ENCODE results near the gene PRDM11.

DNA sequence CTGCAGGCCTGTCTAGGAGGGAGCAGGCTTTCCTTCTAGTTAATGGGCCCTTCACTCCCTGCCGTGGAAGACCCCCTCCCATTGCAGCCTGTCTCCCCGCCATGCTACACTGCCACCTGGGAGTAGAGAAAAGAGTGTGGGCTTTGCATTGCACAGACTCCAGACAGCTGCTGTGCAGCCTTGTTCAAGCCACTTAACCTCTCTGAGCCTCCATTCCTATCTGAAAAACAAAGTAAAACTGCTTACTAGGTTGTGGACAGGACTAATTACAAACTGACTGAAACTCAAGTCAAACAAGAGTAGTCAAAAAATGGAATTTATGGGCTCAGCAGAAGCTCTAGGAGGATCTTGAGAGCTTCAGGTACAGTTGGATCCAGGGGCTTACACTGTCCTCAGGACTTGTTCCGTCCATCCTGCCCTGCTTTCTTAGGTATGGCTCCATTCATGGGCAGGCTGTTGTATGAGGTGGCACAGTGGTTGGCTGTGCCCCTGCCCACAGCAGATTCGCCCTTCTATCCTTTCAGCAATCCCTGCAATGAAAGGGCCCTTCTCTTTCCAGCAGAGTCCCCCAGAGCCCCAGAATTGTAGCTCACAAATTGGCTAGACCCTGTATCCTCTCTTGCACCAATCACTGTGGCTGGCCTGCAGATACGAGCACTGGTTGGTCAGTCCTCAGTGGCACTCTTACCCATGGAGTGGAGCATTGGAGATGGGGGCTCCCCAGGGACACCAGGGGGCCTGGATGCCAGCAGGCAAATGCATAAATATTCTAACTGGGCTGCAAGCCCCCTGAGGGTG lies 19.6 kb downstream of the PRDM11 start:
- TF ChIP-seq, protein P1, sequence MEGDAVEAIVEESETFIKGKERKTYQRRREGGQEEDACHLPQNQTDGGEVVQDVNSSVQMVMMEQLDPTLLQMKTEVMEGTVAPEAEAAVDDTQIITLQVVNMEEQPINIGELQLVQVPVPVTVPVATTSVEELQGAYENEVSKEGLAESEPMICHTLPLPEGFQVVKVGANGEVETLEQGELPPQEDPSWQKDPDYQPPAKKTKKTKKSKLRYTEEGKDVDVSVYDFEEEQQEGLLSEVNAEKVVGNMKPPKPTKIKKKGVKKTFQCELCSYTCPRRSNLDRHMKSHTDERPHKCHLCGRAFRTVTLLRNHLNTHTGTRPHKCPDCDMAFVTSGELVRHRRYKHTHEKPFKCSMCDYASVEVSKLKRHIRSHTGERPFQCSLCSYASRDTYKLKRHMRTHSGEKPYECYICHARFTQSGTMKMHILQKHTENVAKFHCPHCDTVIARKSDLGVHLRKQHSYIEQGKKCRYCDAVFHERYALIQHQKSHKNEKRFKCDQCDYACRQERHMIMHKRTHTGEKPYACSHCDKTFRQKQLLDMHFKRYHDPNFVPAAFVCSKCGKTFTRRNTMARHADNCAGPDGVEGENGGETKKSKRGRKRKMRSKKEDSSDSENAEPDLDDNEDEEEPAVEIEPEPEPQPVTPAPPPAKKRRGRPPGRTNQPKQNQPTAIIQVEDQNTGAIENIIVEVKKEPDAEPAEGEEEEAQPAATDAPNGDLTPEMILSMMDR (IDR thresholded peaks at IDR 0.05), result no peak
- TF ChIP-seq MLX (CRISPR knock-in tag; IDR thresholded peaks at IDR 0.05), result no peak
- TF ChIP-seq RORB (CRISPR knock-in tag; IDR thresholded peaks at IDR 0.05), result no peak
- no peak for TF ChIP-seq ESRRA (CRISPR knock-in tag; IDR thresholded peaks at IDR 0.05; ENCODE audit: borderline replicate concordance)
- TF ChIP-seq, protein P2, sequence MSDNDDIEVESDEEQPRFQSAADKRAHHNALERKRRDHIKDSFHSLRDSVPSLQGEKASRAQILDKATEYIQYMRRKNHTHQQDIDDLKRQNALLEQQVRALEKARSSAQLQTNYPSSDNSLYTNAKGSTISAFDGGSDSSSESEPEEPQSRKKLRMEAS (CRISPR knock-in tag; IDR thresholded peaks at IDR 0.05), result no peak
